NCI-H2107 (cell line): ENCODE data around the gene ZC3H7B.
"Not testable (repeated sequence)": the region's sequence is repeated elsewhere in the genome, so short reads cannot be mapped to it uniquely, and the experiment has no call there.

Experiments used
- DNase-seq: peaks from one replicate; lab custom pipeline; 2025; lab: John Stamatoyannopoulos, UW

ZC3H7B gene, protein sequence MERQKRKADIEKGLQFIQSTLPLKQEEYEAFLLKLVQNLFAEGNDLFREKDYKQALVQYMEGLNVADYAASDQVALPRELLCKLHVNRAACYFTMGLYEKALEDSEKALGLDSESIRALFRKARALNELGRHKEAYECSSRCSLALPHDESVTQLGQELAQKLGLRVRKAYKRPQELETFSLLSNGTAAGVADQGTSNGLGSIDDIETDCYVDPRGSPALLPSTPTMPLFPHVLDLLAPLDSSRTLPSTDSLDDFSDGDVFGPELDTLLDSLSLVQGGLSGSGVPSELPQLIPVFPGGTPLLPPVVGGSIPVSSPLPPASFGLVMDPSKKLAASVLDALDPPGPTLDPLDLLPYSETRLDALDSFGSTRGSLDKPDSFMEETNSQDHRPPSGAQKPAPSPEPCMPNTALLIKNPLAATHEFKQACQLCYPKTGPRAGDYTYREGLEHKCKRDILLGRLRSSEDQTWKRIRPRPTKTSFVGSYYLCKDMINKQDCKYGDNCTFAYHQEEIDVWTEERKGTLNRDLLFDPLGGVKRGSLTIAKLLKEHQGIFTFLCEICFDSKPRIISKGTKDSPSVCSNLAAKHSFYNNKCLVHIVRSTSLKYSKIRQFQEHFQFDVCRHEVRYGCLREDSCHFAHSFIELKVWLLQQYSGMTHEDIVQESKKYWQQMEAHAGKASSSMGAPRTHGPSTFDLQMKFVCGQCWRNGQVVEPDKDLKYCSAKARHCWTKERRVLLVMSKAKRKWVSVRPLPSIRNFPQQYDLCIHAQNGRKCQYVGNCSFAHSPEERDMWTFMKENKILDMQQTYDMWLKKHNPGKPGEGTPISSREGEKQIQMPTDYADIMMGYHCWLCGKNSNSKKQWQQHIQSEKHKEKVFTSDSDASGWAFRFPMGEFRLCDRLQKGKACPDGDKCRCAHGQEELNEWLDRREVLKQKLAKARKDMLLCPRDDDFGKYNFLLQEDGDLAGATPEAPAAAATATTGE

DNA sequence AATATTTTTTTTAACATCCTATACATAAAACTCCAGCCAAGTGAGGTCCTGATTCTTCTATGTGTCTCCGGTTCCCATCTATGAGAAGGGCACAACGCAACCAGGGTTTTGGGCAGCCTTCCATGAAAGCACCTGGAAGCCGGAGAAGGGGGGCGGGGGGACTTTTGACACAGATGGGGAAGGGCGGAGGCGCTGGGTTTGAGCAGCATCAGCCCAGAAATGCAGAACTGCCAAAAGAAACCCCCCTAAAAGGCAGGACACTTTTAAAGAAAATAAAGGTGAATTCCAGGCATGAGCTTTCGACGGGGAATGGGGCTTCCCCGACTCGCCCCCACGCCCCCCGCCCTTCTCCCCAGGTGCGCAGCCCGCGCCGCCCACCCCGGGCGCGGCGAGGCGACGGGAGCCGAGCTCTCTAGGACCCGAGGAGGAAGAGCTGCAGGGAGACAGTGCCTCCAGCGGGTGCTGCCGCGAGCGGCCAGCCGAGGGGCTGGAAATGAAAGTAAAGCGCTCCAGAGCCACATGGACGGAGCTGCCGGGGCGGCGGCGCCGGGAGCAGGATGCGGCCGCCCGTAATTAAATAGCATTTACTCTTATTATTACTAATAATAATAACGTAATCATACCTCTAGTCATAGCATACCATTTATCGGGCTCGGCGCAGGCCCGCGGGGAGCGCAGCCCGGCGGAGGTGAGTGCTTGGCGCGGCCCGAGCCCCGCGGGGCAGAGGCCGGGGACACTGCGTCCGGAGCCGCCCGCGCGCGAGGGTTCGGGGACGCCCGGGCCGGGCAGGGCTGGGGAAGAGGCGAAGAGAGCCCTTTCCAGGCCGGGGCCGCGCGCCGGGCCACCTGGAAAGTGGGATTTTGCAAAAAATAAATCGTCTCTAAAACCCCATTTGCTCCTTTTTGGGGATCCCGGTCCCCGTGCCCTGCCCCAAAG, at the start of gene ZC3H7B:
ZC3H7B (plus strand) TSS at position 441 of the 936 bp plus-strand sequence. CDS start 19,136 bp downstream, outside the sequence.
- peak; percentile 66 for DNase-seq

DNA sequence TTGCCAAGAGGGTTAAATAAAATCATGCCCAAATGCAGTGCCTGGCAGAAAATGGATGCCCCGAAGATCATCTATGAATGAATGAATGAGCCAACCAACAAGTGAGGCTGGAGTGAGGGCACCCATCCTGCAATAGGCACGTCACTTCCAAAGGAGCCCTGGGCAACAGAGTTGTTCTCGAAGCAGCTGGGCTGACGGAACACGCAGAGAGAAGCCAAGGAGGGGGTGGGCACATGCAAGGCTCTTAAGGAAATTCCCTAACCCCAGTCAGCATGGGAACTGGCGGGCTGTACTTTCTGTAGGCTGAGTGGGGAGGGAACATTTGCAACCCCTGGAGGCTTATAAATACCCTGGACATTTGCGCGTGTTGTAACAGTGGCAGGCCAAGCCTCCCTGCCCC, 49.0 kb upstream of the ZC3H7B start:
- no peak for DNase-seq

DNA sequence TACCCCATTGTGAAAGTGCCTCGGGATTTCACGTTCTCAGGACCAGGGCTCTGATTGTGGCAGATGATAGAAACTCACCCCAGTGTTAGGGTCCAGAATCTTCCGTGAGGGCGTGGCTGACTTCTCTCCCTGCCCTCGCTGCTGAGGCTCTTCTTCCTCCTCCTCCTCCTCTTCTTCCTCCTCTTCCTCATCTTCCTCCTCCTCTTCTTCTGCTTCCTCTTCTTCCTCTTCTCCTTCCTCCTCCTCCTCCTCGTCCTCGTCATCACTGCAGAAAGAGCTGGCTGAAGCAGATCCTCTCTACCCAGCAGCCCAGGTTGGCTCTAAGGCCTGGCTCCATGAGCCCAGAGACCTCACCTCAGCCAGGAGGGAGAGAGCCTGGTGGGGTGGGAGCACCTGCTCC, 47.1 kb upstream of the ZC3H7B start:
- no peak for DNase-seq

DNA sequence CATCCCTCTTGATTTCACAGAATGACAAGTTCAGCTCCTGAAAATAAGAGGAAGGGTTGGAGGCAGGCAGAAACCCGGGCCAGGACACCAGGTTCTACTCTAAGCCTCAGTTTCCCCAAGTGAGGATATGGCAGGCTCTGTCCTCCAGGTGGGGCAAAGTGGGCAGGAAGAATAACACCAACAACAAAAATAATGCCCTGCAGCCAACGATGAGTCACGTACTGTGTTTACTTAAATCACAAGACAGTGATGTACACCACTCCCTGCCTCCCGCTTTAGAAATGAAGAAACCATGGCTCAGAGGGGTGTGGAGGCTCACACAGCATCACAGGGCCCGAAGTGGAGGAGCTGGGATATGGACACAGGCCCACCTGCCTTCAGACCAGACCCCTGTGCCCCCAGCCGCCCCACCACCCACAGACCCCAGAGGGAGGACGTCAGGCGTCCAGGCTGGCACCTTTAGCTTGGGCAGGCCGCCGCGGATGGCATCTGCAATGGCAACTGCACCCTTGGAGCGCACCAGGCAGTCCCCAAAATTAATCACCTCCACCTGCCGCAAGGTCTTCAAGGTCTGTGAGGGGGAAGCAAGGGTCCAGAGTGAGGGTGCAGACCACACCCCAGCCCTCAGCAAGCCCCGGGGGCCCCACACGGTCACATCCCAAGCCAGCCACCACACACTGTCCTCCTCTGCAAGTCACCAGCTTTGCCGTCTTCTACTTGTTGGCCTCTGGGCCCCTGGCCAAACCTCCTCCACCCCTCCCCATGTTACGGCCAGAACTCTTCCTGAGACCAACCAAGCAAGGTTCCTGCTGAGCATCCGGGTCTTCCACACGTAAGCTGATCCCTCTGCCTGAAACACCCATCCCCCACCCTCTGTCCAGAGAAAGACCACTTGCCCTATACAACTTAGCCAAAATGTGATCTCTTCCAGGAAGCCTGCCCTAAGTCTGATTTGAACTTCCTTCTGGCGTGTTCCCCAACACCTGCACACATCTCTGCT, 44.8 kb upstream of the ZC3H7B start:
- no peak for DNase-seq

DNA sequence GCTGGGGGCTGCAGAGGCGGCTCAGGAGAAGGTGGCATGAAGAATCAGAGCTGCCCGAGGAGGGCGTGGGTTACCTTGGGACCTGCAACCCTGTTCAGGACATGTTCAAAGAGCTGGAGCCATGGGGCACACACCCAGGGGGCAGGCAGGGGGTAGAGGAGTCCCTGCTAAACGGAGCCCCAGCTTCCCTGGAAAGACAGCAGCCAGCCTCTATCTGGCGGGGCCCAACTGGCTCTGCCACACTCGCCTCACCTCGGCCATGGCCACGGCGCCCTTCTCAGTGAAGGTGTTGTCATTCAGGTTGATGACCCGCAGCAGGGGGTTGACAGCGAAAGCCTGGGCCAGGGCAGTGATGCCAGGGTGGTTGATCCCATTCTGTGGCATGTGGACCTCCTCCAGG, 43.6 kb upstream of the ZC3H7B start:
- DNase-seq, result no peak

DNA sequence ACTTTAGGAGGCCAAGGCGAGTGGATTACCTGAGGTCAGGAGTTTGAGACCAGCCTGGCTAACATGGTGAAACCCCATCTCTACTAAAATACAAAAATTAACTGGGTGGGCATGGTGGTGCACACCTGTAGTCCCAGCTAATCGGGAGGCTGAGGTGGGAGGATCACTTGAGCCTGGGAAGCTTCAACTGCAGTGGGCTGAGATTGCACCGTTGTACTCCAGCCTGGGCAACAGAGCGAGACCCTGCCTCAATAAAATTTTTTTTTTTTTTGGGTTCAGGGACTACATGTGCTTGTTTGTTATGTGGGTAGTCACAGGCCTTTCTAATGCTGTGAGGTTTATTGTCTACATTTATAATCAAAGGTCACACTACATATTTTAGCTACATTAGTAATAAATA, 41.6 kb upstream of the ZC3H7B start:
- DNase-seq, result not testable (repeated sequence)

DNA sequence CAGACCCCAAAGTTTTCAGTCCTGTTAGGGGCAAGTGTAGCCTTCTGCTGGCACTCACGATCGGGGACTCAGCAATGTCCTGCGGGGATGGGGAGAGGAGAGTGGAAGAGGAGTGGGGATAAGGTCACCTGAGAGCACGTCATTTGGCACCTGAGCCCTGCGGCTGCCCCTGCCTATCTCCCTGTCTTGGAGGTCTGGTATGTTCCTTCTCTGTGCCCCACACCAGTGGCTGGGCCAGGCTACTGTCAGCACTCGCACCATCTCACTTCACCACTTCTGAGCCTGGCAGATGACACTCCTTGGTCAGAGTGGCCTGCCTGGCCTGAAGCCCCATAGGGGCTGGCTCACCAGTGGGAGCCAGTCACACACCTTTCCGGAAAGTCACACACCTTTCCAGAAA, 40.5 kb upstream of the ZC3H7B start:
- DNase-seq, result no peak

DNA sequence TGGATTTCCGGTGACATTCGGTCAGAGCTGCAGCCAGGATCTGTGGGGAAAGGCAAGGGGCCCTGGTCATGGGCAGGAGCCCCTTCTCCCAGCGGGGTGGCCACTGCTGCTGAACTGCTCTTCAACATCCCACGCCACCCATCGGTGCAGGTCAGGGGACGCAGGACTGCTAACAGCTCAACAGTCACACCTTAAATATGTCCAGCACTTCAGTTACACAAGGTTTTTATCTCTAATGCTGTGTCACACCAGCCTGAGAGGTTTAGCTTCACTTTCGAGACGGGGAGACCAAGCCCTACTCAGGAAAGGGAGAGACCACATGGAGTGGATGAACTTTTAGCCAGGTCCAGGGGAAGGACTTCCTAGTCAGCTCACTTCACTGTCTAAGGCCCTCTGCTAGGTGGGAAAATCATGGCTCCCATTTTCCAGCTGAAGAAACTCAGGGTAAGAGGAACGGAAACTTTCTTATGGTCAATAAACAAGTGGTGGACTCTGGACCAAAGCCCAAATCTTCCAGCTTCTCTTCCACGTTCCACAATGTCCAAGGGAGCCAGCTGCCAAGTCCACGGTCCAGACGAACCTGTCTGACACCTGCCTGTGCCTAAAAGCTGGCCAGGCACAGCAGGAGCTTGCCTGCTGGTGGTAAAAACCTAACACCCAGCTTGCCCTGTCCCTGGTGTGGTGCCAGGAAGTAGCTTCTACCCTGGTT, 39.6 kb upstream of the ZC3H7B start:
- no peak for DNase-seq

DNA sequence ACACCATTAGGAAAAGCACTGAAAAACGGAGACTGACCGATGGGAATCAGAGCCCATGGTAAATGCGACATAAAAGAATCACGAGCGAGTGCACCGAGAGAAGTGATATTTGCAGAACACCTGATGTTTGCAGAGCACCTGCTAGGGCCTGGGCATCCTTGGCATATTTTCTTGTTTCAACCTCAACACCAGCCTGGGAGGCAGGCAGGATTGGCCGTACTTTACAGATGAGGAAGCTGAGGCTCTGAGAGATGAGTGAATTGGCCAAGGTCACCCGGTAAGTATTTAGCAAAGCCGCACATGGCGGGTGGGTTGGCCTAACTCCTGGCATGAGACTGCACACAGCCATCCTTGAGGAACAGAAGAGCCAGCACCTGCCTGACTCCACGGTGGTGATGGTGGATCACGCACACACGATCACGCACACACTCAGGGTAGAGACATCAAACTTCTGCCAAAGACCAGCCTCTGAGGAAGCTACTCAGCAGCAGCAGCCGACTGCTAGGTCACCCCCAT, 39.0 kb upstream of the ZC3H7B start:
- no peak for DNase-seq

DNA sequence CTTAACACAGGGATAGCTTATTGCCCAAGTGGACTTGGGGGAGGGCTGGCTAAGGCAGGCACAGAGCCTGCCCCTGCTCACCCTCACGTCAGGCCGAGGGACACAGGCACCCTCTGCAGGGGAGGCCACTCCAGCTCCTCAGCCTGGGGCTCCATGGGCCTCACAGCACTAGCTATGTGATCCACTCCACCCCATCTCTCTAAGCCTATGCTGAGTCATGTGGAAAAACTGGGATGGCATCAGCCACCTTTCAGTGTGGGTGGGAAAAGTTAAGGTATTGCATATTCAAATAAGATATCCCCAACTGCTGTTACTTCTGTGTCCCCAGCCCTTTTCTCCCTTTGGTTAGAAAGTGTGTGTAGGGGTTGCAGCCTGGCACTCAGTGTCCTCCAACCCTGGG, 37.6 kb upstream of the ZC3H7B start:
- no peak for DNase-seq

DNA sequence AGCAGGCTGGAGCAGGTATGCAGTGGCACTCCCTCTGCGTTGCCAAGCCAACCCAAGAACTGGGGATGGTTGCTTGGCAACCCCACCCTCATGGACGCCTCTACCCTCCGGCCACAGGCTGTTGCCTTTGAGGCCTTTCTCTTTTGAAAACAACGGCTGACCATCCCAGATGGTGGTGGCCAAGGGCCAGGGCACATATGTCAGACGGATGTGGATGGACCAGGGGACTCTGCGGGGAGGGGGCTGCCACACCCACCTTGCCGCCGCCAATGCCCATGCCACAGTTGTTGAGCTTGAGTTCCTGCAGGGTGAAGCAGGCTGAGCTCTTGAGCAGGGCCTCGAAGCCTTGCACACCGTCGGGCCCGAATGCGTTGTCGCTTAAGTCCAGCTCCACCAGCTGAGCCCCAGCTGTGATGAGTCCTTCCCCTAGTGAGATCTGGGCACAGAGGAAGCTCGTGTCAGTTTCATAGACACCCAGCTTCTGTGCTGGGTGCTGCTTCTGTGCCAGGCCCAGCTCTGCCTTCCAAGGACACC, 36.9 kb upstream of the ZC3H7B start:
- no peak for DNase-seq

DNA sequence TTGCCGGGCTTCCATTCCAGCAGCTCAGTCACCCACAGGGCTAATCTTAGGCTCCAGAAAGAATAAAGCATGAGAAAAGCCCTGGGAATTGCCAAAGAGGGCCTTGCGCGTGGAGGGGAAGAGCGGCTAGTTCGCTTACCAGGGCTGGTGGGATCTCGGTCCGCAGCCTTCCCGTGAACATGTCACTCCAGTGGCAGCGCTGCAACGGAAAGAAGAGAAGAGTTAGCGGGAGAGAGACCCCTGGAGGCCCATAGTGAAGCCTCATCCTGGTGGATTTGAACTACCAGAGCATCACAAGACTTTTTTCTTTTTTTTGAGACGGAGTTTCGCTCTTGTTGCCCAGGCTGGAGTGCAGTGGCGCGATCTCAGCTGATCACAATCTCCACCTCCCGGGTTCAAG, 33.4 kb upstream of the ZC3H7B start:
- DNase-seq, result no peak

DNA sequence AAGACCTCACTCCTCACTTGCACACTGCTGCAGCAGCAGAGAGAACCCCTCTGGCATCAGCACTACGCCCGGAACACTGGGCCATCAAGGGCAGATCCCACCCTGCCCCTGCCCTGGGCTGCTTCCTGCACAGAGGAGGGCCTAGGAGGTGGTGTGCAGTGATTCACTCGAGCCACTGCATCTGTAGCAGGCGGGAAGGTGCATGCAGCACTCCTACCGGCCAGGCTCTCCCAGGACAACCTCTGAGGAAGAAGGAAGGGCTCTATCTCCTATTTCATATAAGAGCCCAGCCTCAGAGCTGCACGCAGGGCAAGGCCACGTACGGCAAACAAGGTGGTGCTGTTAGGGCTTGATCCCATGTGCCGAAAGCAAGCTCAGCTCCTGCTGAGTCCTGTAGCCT, 29.5 kb upstream of the ZC3H7B start:
- DNase-seq, result no peak

DNA sequence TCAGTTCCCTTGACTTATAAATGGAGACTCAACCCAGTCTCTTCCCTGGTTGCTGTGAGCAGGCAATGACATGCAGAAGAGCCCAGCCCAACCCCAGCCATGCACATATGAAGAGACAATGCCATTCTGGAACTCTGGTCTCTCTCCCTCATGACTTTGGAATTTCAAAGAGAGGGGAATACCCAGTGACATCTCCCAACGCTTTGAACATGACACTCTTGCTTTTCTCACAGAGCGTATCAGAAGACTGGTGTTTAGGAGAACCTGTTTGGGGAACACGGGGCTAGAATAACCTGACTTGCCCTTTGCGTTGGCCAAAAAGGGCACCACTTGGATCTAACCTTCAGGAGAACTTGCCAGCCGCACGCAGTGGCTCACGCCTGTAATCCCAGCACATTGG, 28.2 kb upstream of the ZC3H7B start:
- no peak for DNase-seq

DNA sequence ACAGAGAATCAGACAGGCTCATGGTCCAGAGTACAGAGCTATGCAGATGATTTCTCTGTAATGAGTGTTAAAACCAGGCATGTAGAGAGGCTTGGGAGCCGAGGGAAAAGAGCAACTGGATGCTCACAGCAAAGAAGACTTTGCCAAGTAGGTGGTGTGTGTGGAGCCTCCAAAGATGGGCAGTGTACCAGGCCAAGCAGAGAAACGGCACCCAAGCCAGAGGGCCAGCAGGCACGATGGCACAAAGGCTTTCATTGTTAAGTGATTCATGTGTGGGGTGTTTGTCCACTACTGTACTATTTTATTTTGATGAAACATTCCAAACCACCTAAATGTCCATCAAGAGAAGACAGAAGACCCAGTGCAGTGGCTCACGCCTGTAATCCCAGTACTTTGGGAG, 26.5 kb upstream of the ZC3H7B start:
- DNase-seq, result no peak

DNA sequence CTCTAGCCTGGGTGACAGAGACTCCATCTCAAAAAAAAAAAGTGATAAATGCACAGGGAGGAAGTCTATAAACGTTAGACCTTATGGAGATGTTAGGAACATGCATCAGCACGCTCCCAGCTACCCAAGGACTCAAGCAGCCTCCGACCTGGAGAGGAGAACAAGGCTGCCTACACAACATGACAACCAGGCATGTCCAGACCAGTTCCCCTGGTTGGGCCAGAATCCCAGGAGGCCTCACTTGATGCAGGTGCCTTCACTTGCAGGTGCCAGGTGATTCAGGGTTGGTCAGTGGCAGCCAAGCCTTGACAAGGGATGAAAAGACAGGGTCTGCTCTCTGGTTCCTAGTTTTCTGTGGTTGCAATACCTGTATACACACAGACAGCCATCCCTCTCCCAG, 21.3 kb upstream of the ZC3H7B start:
- no peak for DNase-seq

DNA sequence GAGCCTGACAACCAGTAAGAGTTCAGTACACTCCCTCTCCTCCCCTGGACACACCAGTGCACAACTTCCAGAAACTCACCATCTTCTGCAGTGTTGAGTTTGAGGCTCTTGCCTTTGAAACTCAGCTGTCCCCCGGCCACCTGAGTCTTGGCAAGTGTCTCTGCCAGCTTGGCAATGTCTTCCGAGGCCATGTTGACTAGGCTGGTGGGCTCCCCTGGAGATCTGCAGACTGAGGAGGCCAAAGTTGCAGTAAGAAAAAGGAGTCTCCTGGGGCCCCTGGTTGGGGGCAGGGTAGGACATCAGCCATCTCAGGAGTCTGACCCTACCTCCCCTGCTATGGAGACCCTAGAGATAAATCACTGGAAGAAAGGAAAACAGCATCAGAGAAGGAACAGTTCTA, 20.5 kb upstream of the ZC3H7B start:
- no peak for DNase-seq

DNA sequence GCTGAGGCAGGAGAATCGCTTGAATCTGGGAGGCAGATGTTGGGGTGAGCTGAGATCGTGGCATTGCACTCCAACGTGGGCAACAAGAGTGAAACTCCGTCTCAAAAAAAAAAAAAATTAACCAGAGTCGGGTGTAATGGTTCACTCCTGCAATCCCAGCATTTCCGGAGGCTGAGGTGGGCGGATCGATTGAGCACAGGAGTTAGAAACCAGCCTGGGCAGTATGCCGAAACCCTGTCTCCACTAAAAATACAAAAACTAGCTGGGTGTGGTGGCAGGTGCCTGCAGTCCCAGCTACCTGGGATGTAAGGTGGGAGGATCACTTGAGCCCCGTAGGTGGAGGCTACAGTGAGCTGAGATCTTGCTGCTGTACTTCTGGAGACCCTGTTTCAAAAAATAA, 16.9 kb upstream of the ZC3H7B start:
- DNase-seq, result no peak

DNA sequence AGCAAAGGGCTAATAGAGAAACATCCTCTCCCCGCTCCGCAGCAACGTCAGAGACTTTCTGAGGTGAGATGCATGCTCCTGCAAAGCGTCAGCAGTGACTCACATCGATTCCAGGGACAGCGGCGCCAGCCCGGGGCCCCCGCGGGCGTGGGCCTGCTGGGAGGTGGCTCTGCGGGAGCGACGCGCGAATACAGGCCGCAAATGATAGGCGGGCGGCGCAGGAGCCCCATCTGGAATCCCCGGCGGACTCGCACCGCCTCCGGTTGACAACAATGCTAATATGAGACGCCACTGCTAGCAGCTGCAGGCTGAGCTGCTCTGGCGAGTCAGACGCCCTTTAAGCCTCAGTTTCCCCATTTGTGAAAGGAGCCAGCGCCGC, 15.9 kb upstream of the ZC3H7B start:
- DNase-seq, result no peak
